Stromal cell of bone marrow (primary cell): Measurements from ENCODE around the gene PGA4.
"Not testable (repeated sequence)": the region's sequence is repeated elsewhere in the genome, so short reads cannot be mapped to it uniquely, and the experiment has no call there.

ENCODE experiments used
- DNase-seq: peaks from one replicate; pipeline ENCODE4 v3.0.0-alpha.2; 2012; ENCODE audit warnings: low read depth

PGA4 gene

DNA sequence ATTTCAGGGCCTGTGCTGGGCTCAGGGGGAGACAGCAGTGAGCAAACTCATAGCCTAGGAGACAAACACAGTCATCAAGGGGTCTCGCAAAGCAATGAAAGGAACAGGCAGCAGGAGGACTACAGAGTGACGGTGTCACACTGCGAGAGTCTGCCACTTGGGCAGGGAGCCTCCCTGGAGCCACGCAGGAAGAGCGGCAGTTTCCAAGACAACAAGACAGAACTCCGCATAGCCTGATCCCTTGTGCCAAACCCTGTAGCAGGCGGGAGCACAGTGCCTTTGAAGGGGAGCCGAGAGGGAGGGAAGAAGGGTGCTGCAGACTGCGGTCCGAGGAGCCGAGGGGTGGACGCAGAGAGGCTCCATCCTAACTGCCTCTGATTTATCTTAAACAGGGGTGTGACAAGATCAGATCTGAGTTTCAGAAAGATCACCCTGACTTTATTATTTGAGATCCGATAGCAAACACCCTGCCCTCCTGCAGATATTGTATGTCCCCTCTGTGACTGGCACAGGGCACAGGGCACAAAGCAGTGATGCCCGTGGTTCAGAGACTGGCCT lies 17.6 kb upstream of the PGA4 start:
- DNase-seq: not testable (repeated sequence)

DNA sequence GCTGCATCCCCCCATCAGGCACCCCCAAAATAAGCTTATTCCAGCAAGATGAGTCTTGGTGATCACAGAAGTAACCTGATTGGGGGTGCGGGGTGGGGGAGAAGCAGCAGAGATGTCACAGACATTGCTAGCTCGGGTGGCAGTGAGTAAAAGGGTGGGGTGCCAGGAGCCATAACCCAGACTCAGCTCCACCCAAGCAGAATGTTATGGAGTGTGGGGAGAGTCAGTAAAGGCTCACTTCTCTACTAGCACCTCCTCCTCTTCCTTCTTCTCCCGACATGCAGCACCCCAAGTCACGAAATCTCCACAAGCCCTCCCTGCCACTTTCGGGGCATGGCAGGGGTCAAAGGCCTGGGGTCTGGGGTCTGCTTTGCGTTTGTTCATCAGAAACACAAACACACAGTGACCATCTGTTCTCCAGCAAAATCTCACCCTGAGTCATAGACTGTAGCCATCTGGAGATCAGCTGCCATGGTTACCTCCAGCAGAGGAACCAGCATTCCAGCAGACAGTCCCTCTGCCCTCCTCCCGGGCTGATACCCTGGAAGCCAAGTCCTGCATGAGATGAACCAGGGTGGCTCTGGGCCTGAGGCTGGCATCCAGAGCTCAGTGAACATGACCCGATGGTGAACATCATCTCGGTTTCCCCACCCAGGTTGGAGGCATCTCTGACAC lies 14.4 kb upstream of the PGA4 start:
- not testable (repeated sequence) for DNase-seq

DNA sequence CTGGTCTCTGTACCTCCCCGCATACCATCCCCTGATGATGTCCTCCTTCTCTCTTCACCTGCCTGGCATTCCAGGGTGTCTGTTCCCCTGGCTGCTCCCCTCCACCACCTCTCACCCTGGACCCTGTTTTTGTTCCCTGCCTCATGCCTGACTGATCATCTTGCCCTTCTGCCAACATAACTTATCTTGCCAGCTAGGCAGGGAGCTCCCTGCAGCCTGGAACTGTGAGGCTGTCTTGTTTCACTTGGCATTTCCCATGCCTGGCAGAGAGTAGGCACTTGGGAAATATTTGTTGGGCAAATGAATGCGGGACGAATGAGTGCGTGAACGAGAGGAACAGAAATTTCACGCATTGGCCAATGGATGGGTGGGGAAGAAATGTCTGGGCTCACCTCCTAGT lies 11.5 kb upstream of the PGA4 start:
- not testable (repeated sequence) for DNase-seq

DNA sequence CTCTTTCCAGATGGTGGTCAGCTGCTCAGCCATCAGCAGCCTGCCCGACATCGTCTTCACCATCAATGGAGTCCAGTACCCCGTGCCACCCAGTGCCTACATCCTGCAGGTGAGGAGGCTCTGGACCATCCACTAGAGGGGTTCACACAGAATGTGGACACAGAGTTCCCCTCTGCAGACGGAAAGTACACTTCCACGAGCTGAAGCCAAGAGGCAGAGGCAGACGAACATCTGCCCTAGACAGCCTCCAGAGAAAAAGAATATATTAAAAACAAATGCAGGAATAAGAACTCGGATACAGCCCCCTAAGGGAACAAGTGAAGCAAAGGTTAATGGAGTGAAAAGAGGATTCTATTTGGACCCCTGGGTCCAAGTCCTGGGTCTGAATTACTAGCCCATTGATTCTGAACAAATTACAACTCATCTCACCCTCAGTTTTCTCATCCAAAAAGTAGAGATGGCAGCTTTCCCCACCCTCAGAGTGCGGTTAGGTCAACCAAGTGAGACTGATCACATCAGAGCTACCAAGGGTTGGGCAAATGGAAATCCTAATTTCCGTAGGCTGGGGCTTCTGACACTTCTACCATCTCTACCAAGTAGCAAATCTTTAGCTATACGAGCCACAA lies 10.7 kb upstream of the PGA4 start:
- DNase-seq: not testable (repeated sequence)

DNA sequence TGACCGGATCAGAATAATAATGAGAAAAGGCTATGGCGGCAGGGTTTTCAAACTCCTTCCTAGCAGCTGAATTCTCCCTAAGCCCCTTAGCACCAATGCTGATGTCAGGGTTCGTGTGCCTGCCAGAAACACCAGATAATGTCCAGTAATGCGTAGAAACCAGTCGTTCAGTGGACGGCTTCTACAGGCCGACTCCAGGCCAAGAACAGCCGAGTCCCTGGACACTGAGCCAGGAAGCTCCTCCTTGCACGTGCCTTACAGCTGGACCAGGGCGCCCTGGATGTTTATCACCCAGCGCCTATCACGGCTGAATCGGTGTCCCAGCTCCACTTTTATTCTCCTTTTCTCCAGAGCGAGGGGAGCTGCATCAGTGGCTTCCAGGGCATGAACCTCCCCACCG lies 9.9 kb upstream of the PGA4 start:
- not testable (repeated sequence) for DNase-seq

DNA sequence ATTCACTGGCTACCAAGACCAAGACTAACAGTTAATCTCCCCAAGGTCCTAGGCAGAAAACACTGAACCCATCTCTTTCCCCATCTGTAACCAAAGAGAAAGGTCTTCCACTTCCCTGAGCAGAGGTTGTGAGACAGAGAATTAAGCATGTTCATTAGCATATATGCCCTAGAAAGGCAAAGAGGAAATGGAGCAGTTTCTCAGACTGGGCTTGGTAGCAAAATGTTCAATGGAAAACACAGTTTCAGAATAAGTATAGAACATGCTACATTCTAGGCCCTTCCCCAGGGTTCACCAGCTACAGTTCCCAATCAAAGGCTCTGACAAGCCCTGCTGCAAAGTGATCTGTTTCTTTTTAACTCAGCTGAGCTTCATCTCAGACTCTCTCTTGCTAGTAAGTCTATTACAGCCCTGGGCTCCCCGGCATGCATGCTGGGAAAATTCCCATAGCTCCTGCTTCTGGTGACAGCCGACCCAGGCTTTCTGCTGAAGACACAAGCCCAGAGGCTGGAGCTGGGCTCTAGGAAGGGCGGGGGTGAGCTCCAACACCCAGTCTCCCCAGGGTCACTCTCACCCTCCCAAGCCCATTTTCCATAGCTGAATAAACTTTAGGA lies 8.3 kb upstream of the PGA4 start:
- not testable (repeated sequence) for DNase-seq

DNA sequence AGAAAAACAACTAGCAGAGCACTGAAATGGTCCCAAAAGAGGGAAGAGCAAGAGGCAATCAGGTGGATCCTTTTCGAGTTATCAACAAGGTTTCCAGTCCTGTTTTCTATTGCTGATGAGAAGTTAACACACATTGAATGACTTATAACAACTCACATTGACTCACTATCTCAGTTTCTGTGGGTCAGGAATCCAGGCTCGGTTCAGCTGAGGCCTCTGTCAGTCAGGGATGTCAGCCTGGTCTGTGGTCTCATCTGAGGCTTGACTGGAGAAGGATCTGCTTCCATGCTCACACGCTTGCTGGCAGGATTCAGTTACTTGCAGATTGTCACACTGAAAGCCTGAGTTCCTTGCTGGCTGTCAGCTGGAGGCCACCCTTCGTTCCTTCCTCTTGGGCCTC lies 3.8 kb upstream of the PGA4 start:
- DNase-seq: not testable (repeated sequence)

DNA sequence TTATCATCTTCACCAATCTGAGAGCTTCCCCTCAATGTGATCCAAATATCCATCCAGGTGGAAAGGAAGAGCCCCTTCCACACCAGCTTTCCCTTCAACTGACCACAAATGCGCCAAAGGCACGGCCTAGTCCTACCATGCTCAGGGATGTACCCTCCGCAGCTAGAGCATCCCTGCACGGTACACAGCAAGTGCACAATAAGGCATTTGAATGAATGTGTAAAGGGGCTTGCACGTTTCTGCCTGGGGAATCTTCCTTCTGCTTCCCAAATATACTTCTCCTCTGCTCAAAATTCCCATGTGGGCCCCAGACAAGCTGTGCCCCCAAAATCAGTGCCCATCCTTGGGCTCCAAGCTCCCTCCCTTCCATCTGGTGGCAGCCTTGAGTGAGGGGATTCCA lies 3.1 kb upstream of the PGA4 start:
- DNase-seq: not testable (repeated sequence)

DNA sequence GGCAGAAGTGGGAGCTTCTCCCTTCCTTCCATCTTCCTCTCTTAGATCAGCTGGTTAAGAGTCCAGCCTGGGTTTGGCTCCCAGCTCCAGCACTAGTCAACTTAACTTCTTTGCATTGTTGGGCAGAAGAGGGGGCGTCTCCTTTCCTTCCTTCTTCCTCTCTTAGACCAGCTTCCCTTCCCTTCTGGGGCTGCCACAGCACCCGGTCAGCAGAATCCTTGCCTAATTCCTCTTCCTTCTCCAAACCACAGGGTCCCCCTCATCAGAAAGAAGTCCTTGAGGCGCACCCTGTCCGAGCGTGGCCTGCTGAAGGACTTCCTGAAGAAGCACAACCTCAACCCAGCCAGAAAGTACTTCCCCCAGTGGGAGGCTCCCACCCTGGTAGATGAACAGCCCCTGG lies 545 bp downstream of the PGA4 start:
- not testable (repeated sequence) for DNase-seq

DNA sequence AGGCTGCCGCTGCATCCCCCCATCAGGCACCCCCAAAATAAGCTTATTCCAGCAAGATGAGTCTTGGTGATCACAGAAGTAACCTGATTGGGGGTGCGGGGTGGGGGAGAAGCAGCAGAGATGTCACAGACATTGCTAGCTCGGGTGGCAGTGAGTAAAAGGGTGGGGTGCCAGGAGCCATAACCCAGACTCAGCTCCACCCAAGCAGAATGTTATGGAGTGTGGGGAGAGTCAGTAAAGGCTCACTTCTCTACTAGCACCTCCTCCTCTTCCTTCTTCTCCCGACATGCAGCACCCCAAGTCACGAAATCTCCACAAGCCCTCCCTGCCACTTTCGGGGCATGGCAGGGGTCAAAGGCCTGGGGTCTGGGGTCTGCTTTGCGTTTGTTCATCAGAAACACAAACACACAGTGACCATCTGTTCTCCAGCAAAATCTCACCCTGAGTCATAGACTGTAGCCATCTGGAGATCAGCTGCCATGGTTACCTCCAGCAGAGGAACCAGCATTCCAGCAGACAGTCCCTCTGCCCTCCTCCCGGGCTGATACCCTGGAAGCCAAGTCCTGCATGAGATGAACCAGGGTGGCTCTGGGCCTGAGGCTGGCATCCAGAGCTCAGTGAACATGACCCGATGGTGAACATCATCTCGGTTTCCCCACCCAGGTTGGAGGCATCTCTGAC lies 4.5 kb downstream of the PGA4 start:
- DNase-seq: not testable (repeated sequence)

DNA sequence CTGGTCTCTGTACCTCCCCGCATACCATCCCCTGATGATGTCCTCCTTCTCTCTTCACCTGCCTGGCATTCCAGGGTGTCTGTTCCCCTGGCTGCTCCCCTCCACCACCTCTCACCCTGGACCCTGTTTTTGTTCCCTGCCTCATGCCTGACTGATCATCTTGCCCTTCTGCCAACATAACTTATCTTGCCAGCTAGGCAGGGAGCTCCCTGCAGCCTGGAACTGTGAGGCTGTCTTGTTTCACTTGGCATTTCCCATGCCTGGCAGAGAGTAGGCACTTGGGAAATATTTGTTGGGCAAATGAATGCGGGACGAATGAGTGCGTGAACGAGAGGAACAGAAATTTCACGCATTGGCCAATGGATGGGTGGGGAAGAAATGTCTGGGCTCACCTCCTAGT lies 7.3 kb downstream of the PGA4 start:
- DNase-seq: not testable (repeated sequence)

DNA sequence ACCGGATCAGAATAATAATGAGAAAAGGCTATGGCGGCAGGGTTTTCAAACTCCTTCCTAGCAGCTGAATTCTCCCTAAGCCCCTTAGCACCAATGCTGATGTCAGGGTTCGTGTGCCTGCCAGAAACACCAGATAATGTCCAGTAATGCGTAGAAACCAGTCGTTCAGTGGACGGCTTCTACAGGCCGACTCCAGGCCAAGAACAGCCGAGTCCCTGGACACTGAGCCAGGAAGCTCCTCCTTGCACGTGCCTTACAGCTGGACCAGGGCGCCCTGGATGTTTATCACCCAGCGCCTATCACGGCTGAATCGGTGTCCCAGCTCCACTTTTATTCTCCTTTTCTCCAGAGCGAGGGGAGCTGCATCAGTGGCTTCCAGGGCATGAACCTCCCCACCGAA lies 8.9 kb downstream of the PGA4 start:
- not testable (repeated sequence) for DNase-seq

DNA sequence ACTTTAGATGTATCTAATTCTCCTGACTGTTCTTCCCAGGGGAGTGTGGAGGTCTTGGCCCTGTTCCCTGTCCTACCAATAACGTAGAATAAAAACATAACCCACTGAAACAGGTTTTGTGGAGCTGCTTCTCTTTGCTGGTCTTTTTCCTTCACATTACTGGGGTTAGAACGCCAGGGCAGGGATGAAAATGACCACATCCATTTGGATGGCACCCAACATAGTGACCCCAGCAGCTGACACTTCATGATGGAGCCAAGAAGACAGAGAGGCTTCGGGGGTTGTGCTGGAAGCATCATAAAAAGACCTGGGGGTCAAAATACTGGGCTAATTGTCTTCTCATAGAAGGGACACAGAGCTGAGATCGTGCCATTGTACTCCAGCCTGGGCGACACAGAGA lies 9.4 kb downstream of the PGA4 start:
- not testable (repeated sequence) for DNase-seq

DNA sequence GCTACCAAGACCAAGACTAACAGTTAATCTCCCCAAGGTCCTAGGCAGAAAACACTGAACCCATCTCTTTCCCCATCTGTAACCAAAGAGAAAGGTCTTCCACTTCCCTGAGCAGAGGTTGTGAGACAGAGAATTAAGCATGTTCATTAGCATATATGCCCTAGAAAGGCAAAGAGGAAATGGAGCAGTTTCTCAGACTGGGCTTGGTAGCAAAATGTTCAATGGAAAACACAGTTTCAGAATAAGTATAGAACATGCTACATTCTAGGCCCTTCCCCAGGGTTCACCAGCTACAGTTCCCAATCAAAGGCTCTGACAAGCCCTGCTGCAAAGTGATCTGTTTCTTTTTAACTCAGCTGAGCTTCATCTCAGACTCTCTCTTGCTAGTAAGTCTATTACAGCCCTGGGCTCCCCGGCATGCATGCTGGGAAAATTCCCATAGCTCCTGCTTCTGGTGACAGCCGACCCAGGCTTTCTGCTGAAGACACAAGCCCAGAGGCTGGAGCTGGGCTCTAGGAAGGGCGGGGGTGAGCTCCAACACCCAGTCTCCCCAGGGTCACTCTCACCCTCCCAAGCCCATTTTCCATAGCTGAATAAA lies 10.5 kb downstream of the PGA4 start:
- DNase-seq: not testable (repeated sequence)

DNA sequence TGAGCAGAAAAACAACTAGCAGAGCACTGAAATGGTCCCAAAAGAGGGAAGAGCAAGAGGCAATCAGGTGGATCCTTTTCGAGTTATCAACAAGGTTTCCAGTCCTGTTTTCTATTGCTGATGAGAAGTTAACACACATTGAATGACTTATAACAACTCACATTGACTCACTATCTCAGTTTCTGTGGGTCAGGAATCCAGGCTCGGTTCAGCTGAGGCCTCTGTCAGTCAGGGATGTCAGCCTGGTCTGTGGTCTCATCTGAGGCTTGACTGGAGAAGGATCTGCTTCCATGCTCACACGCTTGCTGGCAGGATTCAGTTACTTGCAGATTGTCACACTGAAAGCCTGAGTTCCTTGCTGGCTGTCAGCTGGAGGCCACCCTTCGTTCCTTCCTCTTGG lies 15.0 kb downstream of the PGA4 start:
- DNase-seq: not testable (repeated sequence)

DNA sequence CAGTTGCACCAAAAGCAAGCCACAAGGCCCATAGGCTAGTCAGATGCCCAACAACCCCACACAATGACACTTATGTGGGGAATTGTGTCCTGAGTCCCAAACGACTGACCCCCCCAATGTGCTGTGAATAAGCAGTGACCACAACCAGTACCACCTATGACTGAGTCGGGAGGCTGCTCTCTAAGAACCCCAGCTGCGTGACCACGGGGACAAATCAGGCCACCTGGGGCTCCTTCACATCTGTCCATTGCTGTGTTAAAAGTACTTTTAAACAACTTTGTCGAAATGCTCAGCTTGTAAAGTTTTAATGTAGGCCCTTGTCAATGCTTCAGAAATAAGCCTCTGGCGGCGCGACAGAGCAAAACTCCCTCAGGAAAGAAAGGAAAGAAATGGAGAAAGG lies 18.1 kb downstream of the PGA4 start:
- DNase-seq: not testable (repeated sequence)

DNA sequence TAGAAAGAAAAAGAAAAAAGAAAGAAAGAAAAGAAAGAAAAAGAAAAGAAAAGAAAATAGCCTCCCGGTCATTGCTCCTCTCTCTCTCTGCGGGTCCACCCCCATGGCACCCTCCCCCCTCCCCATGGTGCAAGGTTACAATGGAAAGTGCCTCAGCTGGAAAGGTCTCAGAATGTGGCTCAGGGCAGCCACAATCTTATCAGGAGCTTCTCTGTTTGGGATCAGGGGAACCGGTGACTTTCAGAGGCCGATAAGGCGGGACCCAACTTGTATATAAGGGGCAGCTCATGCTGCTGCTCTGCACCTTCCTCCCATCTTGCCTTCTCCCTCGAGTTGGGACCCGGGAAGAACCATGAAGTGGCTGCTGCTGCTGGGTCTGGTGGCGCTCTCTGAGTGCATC lies 18.7 kb downstream of the PGA4 start, which contains the start of gene PGA5:
Gene PGA5, plus strand, starts transcription at position 301 of the 400 bp plus-strand sequence. Its CDS starts 52 bp downstream, at position 353.
- DNase-seq: not testable (repeated sequence)

DNA sequence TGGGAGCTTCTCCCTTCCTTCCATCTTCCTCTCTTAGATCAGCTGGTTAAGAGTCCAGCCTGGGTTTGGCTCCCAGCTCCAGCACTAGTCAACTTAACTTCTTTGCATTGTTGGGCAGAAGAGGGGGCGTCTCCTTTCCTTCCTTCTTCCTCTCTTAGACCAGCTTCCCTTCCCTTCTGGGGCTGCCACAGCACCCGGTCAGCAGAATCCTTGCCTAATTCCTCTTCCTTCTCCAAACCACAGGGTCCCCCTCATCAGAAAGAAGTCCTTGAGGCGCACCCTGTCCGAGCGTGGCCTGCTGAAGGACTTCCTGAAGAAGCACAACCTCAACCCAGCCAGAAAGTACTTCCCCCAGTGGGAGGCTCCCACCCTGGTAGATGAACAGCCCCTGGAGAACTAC lies 19.4 kb downstream of the PGA4 start:
- DNase-seq: not testable (repeated sequence)

DNA sequence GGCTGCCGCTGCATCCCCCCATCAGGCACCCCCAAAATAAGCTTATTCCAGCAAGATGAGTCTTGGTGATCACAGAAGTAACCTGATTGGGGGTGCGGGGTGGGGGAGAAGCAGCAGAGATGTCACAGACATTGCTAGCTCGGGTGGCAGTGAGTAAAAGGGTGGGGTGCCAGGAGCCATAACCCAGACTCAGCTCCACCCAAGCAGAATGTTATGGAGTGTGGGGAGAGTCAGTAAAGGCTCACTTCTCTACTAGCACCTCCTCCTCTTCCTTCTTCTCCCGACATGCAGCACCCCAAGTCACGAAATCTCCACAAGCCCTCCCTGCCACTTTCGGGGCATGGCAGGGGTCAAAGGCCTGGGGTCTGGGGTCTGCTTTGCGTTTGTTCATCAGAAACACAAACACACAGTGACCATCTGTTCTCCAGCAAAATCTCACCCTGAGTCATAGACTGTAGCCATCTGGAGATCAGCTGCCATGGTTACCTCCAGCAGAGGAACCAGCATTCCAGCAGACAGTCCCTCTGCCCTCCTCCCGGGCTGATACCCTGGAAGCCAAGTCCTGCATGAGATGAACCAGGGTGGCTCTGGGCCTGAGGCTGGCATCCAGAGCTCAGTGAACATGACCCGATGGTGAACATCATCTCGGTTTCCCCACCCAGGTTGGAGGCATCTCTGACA lies 23.3 kb downstream of the PGA4 start:
- DNase-seq: not testable (repeated sequence)

DNA sequence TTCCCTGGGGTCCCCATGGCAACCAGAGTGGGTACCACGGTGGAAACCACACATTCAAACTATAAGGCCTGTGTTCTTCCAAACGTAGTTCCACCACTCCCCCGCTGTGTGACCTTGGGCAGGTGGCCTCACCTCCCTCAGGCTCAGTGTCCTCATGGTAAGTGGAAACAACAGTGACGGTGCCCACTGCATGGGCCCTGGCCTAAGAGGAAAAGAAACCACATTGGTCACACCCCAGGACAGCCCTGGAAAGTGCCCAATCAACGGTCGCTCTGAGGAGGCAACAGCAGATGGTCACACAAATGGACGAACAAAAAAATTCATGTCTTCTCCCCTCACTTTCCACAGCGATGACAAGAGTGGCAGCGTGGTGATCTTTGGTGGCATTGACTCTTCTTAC lies 25.9 kb downstream of the PGA4 start:
- not testable (repeated sequence) for DNase-seq

DNA sequence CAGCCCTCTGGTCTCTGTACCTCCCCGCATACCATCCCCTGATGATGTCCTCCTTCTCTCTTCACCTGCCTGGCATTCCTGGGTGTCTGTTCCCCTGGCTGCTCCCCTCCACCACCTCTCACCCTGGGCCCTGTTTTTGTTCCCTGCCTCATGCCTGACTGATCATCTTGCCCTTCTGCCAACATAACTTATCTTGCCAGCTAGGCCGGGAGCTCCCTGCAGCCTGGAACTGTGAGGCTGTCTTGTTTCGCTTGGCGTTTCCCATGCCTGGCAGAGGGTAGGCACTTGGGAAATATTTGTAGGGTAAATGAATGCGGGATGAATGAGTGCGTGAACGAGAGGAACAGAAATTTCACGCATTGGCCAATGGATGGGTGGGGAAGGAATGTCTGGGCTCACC lies 27.1 kb downstream of the PGA4 start:
- DNase-seq: not testable (repeated sequence)
